GM12874 (cell line): ENCODE data around the gene ABLIM1.

Experiments used
- TF ChIP-seq, protein P1 (sequence below): IDR thresholded peaks from 2 replicates; pipeline ENCODE4 v1.5.1; 2011; ENCODE audit warnings: low read depth, mild to moderate bottlenecking, control low read depth, low read length, moderate library complexity; ENCODE audit not compliant: insufficient read depth

Gene ABLIM1

GRCh38 chr10:114678336-114678735 lies 20.3 kb upstream of the ABLIM1 start:
- TF ChIP-seq, protein P1, sequence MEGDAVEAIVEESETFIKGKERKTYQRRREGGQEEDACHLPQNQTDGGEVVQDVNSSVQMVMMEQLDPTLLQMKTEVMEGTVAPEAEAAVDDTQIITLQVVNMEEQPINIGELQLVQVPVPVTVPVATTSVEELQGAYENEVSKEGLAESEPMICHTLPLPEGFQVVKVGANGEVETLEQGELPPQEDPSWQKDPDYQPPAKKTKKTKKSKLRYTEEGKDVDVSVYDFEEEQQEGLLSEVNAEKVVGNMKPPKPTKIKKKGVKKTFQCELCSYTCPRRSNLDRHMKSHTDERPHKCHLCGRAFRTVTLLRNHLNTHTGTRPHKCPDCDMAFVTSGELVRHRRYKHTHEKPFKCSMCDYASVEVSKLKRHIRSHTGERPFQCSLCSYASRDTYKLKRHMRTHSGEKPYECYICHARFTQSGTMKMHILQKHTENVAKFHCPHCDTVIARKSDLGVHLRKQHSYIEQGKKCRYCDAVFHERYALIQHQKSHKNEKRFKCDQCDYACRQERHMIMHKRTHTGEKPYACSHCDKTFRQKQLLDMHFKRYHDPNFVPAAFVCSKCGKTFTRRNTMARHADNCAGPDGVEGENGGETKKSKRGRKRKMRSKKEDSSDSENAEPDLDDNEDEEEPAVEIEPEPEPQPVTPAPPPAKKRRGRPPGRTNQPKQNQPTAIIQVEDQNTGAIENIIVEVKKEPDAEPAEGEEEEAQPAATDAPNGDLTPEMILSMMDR, result no peak

GRCh38 chr10:114674346-114674745 lies 16.3 kb upstream of the ABLIM1 start:
- TF ChIP-seq, protein P1, result no peak

- TF ChIP-seq, protein P1, result no peak
Observed at GRCh38 chr10:114669648-114670047, 11.6 kb upstream of the ABLIM1 start.

- TF ChIP-seq, protein P1, result no peak
Observed at GRCh38 chr10:114668375-114669080, 10.5 kb upstream of the ABLIM1 start.

DNA sequence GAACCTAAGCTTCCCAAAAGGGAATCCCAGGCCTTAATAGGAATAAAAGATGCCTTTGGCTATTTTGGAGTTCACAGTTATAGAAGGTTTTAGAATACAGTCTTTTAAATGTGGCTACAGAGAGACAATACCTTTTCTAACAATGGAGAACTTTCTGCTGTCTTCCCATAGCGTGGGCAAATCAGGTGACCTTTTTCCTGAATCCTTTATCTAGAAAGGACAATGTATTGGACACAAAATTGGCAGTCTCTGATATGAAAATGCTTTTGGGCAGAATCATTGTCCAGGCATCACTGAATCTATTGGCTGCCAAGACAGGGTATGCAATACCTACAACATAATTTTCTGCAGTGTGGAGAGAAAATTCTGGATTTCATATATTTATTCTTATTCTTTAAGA lies 7.8 kb upstream of the ABLIM1 start:
- TF ChIP-seq, protein P1, result no peak

GRCh38 chr10:114665406-114665805 lies 7.3 kb upstream of the ABLIM1 start:
- TF ChIP-seq, protein P1, result no peak

- TF ChIP-seq, protein P1, result no peak
Observed at GRCh38 chr10:114664127-114664526, 6.1 kb upstream of the ABLIM1 start.
